ENCODE measurements around the gene SPOP. TPM values are rescaled to one million over a fixed set of nuclear protein-coding genes. Genes with fewer than 3 reads are reported as not detected.

Gene SPOP
- total and polyA plus RNA-seq, 2 of the 4 experiments (the other 2 are of a cell fraction) = 24.9 to 47.5 TPM

- Histone ChIP-seq H3K9me1 (ENCODE audit: insufficient read depth, low read length) (peaks cover 19% of the 10 kb centered on the region), H2AK5ac (ENCODE audit: low read depth, low read length) (peak overlapping the region; percentile 44), H2AFZ (replicated peaks; ENCODE audit: low read length, poor library complexity) (no peak overlapping the region), H3K27me3 (ENCODE audit: control insufficient read depth, insufficient read depth, low read length) (no peaks in the 10 kb centered on the region), H2AK9ac (replicated peaks; ENCODE audit: low read depth, low read length, poor library complexity) (peak overlapping the region; percentile 15), H2BK20ac (ENCODE audit: low read depth, low read length) (no peak overlapping the region), H3K4me3 (ENCODE audit: insufficient read depth, low read depth, low read length) (no peak overlapping the region), H3K18ac (ENCODE audit: low read depth, low read length) (no peak overlapping the region), H2BK5ac (ENCODE audit: low read depth, low read length, poor library complexity, severe bottlenecking) (no peak overlapping the region), H2BK15ac (ENCODE audit: low read depth, low read length) (no peak overlapping the region; the same call in 2 of the 3 replicates), H3K23ac (ENCODE audit: low read depth, low read length) (no peak overlapping the region), H3K79me1 (ENCODE audit: low read depth in 1 of 2, low read length in 2 of 2) (no peaks in the 10 kb centered on the region), H3K9me3 (ENCODE audit: control insufficient read depth, insufficient read depth, low read length) (no peaks in the 10 kb centered on the region), H3K56ac (ENCODE audit: extremely low read depth, insufficient read depth, low read length) (no peak overlapping the region), H4K5ac (ENCODE audit: low read depth, low read length) (no peak overlapping the region), H3K36me3 (ENCODE audit: control insufficient read depth, insufficient read depth, low read length) (no peaks in the 10 kb centered on the region), H3K4me2 (ENCODE audit: low read depth, low read length) (no peak overlapping the region), H3K4ac (ENCODE audit: low read depth, low read length) (peak overlapping the region; percentile 62; the same call in 1 of the 2 replicates), H3K4me1 (ENCODE audit: control insufficient read depth, insufficient read depth, low read length) (peaks cover 10% of the 10 kb centered on the region), H4K8ac (ENCODE audit: low read depth in 2 of 2, low read length in 2 of 2) (no peak overlapping the region; a peak in 1 of 4 replicates), H4K91ac (ENCODE audit: insufficient read depth, low read depth, low read length) (no peak overlapping the region), H3K27ac (ENCODE audit: insufficient read depth, low read length) (no peak overlapping the region), H2BK120ac (ENCODE audit: low read depth, low read length) (peak overlapping the region; percentile 35), H4K20me1 (ENCODE audit: insufficient read depth, low read length) (peaks cover 5% of the 10 kb centered on the region), H3K14ac (replicated peaks; ENCODE audit: low read depth, low read length) (0 out of 2 replicates have a peak overlapping the region, but pooled peaks have one; percentile 19), H3K9ac (ENCODE audit: low read depth, low read length) (no peak overlapping the region)
- CTCF ChIA-PET = no interaction called here
- TF ChIP-seq RFX5 (IDR thresholded peaks at IDR 0.05; ENCODE audit: low read depth, low read length) (no peak), ELK1 (IDR thresholded peaks at IDR 0.05; ENCODE audit: borderline replicate concordance, low read depth, low read length) (no peak), SMC3 (IDR thresholded peaks at IDR 0.05; ENCODE audit: low read depth, low read length) (no peak), BHLHE40 (IDR thresholded peaks at IDR 0.05; ENCODE audit: low read depth, low read length) (no peak), NFE2L2 (IDR thresholded peaks at IDR 0.05; ENCODE audit: low read depth, low read length) (no peak), CTCF (conservative IDR thresholded peaks at IDR 0.05; ENCODE audit: low read depth, low read length) (no peak), MXI1 (IDR thresholded peaks at IDR 0.05; ENCODE audit: borderline replicate concordance, low read depth, low read length) (no peak), CEBPB (IDR thresholded peaks at IDR 0.05; ENCODE audit: low read depth, low read length) (no peak), MAZ (IDR thresholded peaks at IDR 0.05; ENCODE audit: borderline replicate concordance, low read depth, low read length) (no peak), RCOR1 (IDR thresholded peaks at IDR 0.05; ENCODE audit: insufficient replicate concordance, low read length) (no peak), RAD21 (IDR thresholded peaks at IDR 0.05; ENCODE audit: low read length) (no peak), MAFK (IDR thresholded peaks at IDR 0.05; ENCODE audit: low read depth, low read length) (no peak), CHD1 (IDR thresholded peaks at IDR 0.05; ENCODE audit: low read depth, low read length) (no peak), USF2 (IDR thresholded peaks at IDR 0.05; ENCODE audit: low read depth, low read length) (no peak), FOS (IDR thresholded peaks at IDR 0.05; ENCODE audit: low read depth, low read length) (no peak), POLR2A (IDR thresholded peaks at IDR 0.05; ENCODE audit: low read depth, low read length) (no peak)
- ATAC-seq (ENCODE audit: low read depth) (no peak; the same call in 1 of the 2 replicates), DNase-seq (no peak)
- in situ Hi-C loops (cut with MboI; ENCODE audit: low sequenced_read_pairs) = no loop called here
- no CpG with 5 or more reads among the region's 8 CpGs for WGBS, 2 experiments (ENCODE audit: extremely low coverage in 2 of 2, insufficient read length in 1 of 2)
- BruUV-seq (replicated peaks) = no TSS peak
- POLR2A ChIA-PET (ENCODE audit: unreplicated experiment) = no interaction called here
- intact Hi-C loops (cut with micrococcal nuclease) = no loop called here
- dilution Hi-C loops (cut with HindIII; ENCODE audit: low sequenced_read_pairs, unreplicated experiment) = no loop called here
These were observed 89.6 kb downstream of the SPOP start for GRCh38 chr17:49588312-49588711.
